SK-N-SH (cell line): Measurements from ENCODE around the gene LUC7L3.

Experiments
- EP300 ChIP-seq, 2 experiments: IDR thresholded peaks; 2 replicates each; pipeline versions ENCODE4 v1.4.0 to v1.6.1; 2012; ENCODE audit warnings: borderline replicate concordance in 1 of 2, low read depth in 1 of 2, low read length in 1 of 2
- MAX ChIP-seq: IDR thresholded peaks from 2 replicates; pipeline ENCODE4 v1.4.0; 2012; ENCODE audit warnings: low read depth
- MXI1 ChIP-seq: IDR thresholded peaks from 2 replicates; pipeline ENCODE4 v1.6.1; 2012; ENCODE audit warnings: mild to moderate bottlenecking, low read depth, low read length, improper control_type of control experiment
- POLR2AphosphoS5 ChIP-seq: IDR thresholded peaks from 2 replicates; pipeline ENCODE4 v1.6.1; 2012; ENCODE audit warnings: low read depth, low read length
- SIN3A ChIP-seq: IDR thresholded peaks from 2 replicates; pipeline ENCODE4 v1.6.1; 2012; ENCODE audit warnings: low read depth, mild to moderate bottlenecking, low read length, moderate library complexity, borderline replicate concordance
- SMC3 ChIP-seq: IDR thresholded peaks from 2 replicates; pipeline ENCODE4 v1.6.1; 2012; ENCODE audit warnings: low read depth, low read length, improper control_type of control experiment
- TAF1 ChIP-seq: IDR thresholded peaks from 2 replicates; pipeline ENCODE4 v1.6.1; 2012; ENCODE audit warnings: low read depth, mild to moderate bottlenecking, low read length, moderate library complexity, borderline replicate concordance
- TCF12 ChIP-seq: IDR thresholded peaks from 2 replicates; pipeline ENCODE4 v1.4.0; 2012
- TEAD4 ChIP-seq: IDR thresholded peaks from 2 replicates; pipeline ENCODE4 v1.4.0; 2012; ENCODE audit warnings: mild to moderate bottlenecking, borderline replicate concordance; ENCODE audit not compliant: insufficient read depth
- ZBTB33 ChIP-seq: IDR thresholded peaks from 2 replicates; pipeline ENCODE4 v1.4.0; 2012; ENCODE audit warnings: low read depth, borderline replicate concordance
- TF ChIP-seq, protein P1 (sequence below): fragments of 200-600 bp; sonication (generic); IDR thresholded peaks from 2 replicates; pipeline ENCODE4 v1.6.1; 2017; ENCODE audit warnings: antibody characterized with exemption, mild to moderate bottlenecking, moderate library complexity
- TF ChIP-seq, protein P2 (sequence below): fragments of 150-350 bp; IDR thresholded peaks from 2 replicates; pipeline ENCODE4 v1.6.1; 2017; ENCODE audit warnings: antibody characterized with exemption, low read length, low read depth, borderline replicate concordance

DNA sequence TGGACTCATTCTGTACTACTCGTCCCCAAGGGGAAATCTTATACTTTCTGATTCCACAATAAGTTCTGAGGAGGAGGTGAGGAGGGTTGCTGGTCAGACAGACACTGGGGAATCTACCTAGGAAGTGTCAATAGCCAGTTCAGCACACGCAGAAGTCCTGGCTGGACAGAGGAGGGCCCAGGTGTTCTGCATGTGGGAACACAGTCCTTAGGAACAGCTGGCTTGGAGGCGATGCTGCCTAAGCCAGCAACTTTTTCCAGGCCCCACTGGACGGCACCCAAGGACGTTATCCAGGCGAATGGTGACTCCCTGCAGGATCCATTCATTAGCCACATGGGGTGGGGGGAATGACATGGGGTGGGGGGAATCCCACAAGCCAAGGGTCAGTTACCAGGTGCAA lies 86.1 kb downstream of the LUC7L3 start:
- TF ChIP-seq TEAD4 (no peak), TCF12 (no peak), EP300 (IDR thresholded peaks at IDR 0.05; ENCODE audit: borderline replicate concordance in 1 of 2, low read depth in 1 of 2, low read length in 1 of 2) (no peak), POLR2AphosphoS5 (no peak), ZBTB33 (no peak), TAF1 (no peak), MXI1 (no peak), SIN3A (no peak), SMC3 (no peak), MAX (no peak)
- TF ChIP-seq, protein P1, sequence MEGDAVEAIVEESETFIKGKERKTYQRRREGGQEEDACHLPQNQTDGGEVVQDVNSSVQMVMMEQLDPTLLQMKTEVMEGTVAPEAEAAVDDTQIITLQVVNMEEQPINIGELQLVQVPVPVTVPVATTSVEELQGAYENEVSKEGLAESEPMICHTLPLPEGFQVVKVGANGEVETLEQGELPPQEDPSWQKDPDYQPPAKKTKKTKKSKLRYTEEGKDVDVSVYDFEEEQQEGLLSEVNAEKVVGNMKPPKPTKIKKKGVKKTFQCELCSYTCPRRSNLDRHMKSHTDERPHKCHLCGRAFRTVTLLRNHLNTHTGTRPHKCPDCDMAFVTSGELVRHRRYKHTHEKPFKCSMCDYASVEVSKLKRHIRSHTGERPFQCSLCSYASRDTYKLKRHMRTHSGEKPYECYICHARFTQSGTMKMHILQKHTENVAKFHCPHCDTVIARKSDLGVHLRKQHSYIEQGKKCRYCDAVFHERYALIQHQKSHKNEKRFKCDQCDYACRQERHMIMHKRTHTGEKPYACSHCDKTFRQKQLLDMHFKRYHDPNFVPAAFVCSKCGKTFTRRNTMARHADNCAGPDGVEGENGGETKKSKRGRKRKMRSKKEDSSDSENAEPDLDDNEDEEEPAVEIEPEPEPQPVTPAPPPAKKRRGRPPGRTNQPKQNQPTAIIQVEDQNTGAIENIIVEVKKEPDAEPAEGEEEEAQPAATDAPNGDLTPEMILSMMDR, result no peak
- TF ChIP-seq, protein P2, sequence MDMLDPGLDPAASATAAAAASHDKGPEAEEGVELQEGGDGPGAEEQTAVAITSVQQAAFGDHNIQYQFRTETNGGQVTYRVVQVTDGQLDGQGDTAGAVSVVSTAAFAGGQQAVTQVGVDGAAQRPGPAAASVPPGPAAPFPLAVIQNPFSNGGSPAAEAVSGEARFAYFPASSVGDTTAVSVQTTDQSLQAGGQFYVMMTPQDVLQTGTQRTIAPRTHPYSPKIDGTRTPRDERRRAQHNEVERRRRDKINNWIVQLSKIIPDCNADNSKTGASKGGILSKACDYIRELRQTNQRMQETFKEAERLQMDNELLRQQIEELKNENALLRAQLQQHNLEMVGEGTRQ, result no peak
